GM12891 (cell line): ENCODE data around the gene XPC.
A peak's percentile ranks its signal among the peaks of the same experiment; 100 is the strongest.

ENCODE experiments used
- DNase-seq: peaks from one replicate; pipeline ENCODE4 v3.0.0; 2011; ENCODE audit warnings: low spot score; ENCODE audit not compliant: insufficient read length
- FAIRE-seq: peaks from 2 replicates; lab custom pipeline; 2011; peaks lifted over from hg19 to GRCh38; lab: Jason Lieb, UNC
- PAX5 ChIP-seq: IDR thresholded peaks from 2 replicates; pipeline ENCODE4 v1.6.1; 2011; ENCODE audit warnings: low read length, moderate library complexity, mild to moderate bottlenecking; ENCODE audit not compliant: insufficient read depth, severe bottlenecking
- POLR2A ChIP-seq: IDR thresholded peaks from 2 replicates; pipeline ENCODE4 v1.6.1; 2011; ENCODE audit warnings: low read depth, low read length, control low read depth
- POLR2AphosphoS5 ChIP-seq: IDR thresholded peaks from 2 replicates; pipeline ENCODE4 v1.6.1; 2011; ENCODE audit warnings: low read depth, low read length, control low read depth
- POU2F2 ChIP-seq: IDR thresholded peaks from 2 replicates; pipeline ENCODE4 v1.6.1; 2011; ENCODE audit warnings: low read depth, mild to moderate bottlenecking, control low read depth, low read length, moderate library complexity
- SPI1 ChIP-seq: IDR thresholded peaks from 2 replicates; pipeline ENCODE4 v1.6.1; 2011; ENCODE audit warnings: low read depth, low read length, control low read depth
- TAF1 ChIP-seq: IDR thresholded peaks from 2 replicates; pipeline ENCODE4 v1.6.1; 2011; ENCODE audit warnings: low read depth, low read length, control low read depth

The XPC gene

DNA sequence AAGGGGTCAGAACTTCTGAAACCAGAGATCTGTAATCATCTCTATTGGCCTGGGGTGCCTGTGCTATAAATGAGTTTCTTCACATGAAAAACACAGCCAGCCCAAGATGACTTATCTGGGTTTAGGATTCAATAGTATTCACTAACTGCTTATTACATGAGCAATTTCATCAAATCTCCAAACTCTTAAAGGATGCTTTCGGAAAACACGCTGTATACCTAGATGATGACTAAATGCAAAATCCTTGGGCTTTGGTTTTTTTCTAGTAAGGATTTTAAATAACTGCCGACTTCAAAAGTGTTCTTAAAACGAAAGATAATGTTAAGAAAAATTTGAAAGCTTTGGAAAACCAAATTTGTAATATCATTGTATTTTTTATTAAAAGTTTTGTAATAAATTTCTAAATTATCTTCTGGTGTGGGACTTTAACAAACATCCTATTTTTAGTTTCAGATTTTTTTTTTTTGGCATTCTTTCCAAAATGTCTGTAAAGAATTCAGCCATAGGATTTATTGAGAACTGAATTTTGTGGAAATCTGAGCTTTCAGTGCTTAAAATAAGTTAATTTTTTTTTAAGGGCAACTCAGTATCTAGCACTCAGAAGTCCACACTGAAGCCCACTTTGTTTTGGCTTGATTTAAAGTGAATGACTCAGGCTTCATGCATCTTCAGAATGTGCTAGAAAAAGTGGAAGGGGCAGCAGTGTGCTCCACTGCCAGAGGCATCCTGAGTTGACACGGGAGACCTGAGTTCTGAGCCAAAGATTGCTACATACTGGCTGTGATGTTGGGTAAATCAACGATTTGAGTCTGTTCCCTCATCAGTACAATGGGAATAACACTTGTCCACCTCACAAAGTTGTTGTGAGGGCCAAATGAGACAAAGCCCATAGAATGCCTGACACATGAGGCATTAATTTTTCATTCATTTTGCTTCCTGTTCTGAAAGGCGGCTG lies 34.9 kb downstream of the XPC start:
- TF ChIP-seq POLR2A (no peak; the same call in 1 of the 2 replicates), PAX5 (no peak), SPI1 (no peak), TAF1 (no peak), POLR2AphosphoS5 (no peak), POU2F2 (no peak)
- no peak for DNase-seq
- peak; percentile 63 for FAIRE-seq

- TF ChIP-seq POLR2AphosphoS5 = no peak
- no peak for TF ChIP-seq TAF1
- no peak for TF ChIP-seq SPI1
- no peak for TF ChIP-seq POLR2A
- no peak for TF ChIP-seq PAX5
- no peak for TF ChIP-seq POU2F2
- no peak for DNase-seq
- FAIRE-seq = no peak
Observed at GRCh38 chr3:14142567-14143270, 35.7 kb downstream of the XPC start.

DNA sequence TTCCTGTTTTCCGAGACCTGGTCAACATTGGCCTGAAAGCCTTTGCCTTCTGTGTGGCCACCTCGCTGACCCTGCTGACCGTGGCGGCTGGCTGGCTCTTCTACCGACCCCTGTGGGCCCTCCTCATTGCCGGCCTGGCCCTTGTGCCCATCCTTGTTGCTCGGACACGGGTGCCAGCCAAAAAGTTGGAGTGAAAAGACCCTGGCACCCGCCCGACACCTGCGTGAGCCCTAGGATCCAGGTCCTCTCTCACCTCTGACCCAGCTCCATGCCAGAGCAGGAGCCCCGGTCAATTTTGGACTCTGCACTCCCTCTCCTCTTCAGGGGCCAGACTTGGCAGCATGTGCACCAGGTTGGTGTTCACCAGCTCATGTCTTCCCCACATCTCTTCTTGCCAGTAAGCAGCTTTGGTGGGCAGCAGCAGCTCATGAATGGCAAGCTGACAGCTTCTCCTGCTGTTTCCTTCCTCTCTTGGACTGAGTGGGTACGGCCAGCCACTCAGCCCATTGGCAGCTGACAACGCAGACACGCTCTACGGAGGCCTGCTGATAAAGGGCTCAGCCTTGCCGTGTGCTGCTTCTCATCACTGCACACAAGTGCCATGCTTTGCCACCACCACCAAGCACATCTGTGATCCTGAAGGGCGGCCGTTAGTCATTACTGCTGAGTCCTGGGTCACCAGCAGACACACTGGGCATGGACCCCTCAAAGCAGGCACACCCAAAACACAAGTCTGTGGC lies 36.6 kb downstream of the XPC start:
- FAIRE-seq = no peak
- no peak for TF ChIP-seq SPI1
- no peak for TF ChIP-seq POLR2A
- no peak for TF ChIP-seq POLR2AphosphoS5
- no peak for TF ChIP-seq POU2F2
- no peak for TF ChIP-seq PAX5
- no peak for TF ChIP-seq TAF1
- no peak for DNase-seq

DNA sequence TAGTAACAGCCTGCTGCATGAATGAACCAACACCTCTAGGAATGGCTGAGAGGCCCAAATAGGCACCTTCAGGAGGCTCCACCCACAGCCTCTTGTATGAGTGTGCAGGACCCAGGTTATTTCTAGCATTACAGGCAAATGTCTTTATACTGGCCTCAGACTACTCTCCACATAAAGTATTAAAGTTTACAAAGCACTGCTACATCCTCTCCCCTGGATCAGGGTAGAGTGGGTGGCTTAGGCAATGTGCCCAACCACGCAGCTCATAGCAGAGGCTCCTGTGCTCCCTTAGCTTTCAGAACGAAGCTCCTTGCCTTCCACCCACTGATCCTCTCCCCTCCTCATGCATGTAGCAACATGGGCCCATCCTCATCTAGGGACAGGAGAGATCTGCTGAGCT lies 37.3 kb downstream of the XPC start:
- FAIRE-seq = no peak
- no peak for DNase-seq
- TF ChIP-seq PAX5 (no peak), POLR2AphosphoS5 (no peak), POLR2A (no peak), SPI1 (no peak), TAF1 (no peak), POU2F2 (no peak)

DNA sequence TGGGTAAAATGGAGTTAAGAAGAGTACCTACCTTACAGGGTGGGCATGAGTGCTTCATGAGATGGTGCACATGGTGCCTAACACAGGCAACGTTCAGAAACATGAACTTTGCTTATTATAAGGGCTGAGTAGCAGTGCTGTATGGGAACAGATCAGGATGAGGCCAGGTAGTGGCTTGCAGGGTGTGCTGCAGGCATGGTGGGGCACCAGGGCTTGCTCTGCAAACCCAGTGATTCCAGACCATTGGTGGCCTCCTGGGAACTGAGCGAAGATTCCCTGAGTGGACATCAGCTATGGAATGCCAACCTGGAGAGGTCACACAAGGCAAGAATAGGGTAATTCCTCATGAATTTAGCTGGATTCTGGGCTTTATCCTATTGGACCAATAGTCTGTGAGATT lies 37.7 kb downstream of the XPC start:
- TF ChIP-seq POLR2AphosphoS5 (no peak), TAF1 (no peak), PAX5 (no peak), POLR2A (no peak), POU2F2 (no peak), SPI1 (no peak)
- DNase-seq (no peak), FAIRE-seq (no peak)

GRCh38 chr3:14139771-14140170 lies 38.6 kb downstream of the XPC start:
- FAIRE-seq = no peak
- TF ChIP-seq POLR2A = no peak
- TF ChIP-seq POU2F2 = no peak
- no peak for TF ChIP-seq PAX5
- TF ChIP-seq SPI1 = no peak
- no peak for TF ChIP-seq POLR2AphosphoS5
- TF ChIP-seq TAF1 = no peak
- DNase-seq = no peak

DNA sequence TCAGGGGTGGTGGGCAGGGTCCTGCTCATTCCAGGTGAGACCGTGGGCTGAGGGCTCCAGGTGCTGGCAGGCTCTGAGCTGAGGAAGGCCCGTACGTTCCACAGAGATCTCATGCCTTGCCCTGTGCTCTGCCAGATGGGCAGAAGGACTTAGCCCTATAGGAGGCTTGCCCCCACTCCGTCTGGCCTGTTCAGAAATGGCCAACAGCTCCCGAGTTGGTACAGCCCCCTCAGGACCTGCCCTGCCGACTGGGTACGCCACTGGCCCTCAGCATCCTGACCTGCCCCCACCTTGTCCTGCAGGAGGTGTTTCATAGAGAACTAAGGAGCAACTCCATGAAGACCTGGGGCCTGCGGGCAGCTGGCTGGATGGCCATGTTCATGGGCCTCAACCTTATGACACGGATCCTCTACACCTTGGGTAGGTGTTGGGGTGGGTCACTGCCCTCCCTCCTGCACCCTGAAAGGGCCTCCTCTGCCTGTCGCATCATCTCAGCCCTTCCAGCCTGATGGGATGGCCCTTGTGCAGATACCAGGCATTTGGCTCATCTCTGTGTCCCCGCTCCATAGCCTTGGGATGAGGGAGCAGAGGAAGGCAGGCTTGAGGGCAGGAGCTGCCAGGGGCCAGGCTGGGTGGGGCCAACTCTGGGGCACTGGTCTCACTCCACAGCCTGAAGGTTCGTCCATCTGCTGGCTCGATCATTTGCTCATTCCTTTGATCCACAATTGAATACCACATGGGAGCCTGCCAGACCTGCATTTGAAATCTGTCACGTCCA lies 39.3 kb downstream of the XPC start:
- no peak for DNase-seq
- FAIRE-seq = no peak
- TF ChIP-seq POLR2A (no peak), SPI1 (no peak), POLR2AphosphoS5 (no peak), POU2F2 (no peak), TAF1 (no peak), PAX5 (no peak)

GRCh38 chr3:14138109-14138877 lies 40.1 kb downstream of the XPC start:
- TF ChIP-seq POLR2A (no peak), SPI1 (no peak), TAF1 (no peak), POLR2AphosphoS5 (no peak), POU2F2 (no peak), PAX5 (no peak)
- DNase-seq = no peak
- no peak for FAIRE-seq
